ENCODE measurements around the gene EIF4A3.

DNA sequence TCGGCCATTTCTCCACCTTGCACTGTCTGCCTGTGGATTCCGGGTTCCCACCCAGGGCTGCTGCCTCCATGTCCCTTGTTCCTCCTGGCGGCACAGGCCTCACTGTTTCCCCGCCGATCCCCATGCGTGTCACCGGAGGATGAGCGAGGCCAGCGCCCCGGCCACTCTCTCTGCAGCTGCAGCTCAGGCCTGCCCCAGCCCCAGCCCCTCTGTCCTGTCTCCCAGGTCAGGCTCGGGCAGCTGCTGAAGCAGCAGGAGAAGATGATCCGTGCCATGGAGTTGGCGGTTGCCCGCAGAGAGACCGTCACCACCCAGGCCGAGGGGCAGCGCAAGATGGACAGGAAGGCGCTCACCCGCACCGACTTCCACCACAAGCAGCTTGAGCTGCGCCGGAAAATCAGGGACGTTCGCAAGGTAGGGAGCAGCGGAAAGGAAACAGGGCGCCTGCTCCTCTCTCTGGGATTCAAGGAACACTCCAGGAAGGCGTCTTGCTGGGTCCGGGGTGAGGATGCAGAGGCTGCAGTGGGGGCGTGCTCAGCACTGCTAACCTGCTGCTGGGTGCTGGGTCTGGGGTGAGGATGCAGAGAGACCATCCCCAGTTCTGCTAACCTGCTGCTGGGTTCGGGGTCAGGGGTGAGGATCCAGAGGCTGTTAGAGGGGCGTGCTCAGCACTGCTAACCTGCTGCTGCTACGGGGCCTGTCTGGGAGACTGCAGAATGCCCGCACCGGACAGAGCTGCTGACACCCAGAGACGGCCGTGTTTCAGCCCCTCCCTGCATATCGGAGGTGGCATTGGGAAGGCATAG, 51.7 kb downstream of the EIF4A3 start:
- TF ChIP-seq EZH2 (IDR thresholded peaks at IDR 0.05) (no peak), POLR2AphosphoS5 (IDR thresholded peaks at IDR 0.05; ENCODE audit: borderline replicate concordance, low read depth, low read length) (no peak)
